H1 (cell line): Measurements from ENCODE around the gene GGT7. TPM values are rescaled to one million over a fixed set of nuclear protein-coding genes. Genes with fewer than 3 reads are reported as not detected.

Experiments
- CTCF ChIA-PET: fragments of 300-600 bp; sonication (Branson Sonifier 250); formaldehyde crosslinking; loops from one replicate; lab custom pipeline; 2021; ENCODE audit not compliant: partially characterized antibody; lab: Charles Lee
- POLR2A ChIA-PET: fragments of 300-600 bp; sonication (Branson Sonifier 250); formaldehyde crosslinking; loops from one replicate; lab custom pipeline; 2021; ENCODE audit warnings: inconsistent platforms; ENCODE audit not compliant: partially characterized antibody; lab: Charles Lee
- DNase-seq, 2 experiments: peaks; one replicate each; pipeline versions ENCODE4 v3.0.0 to v3.0.0-alpha.2; 2010 to 2022; ENCODE audit warnings: low spot score in 2 of 2, low read depth in 1 of 2, mixed read lengths in 1 of 2
- FAIRE-seq: peaks from 2 replicates; lab custom pipeline; 2011; peaks lifted over from hg19 to GRCh38; lab: Jason Lieb, UNC
- H2AFZ ChIP-seq: 2 replicates; pipeline ENCODE4 v1.8.1; 2012; ENCODE audit warnings: low read length, inconsistent platforms
- H2AK5ac ChIP-seq: 2 replicates; pipeline ENCODE4 v1.6.1; 2013; ENCODE audit warnings: low read depth, low read length
- H2BK120ac ChIP-seq: replicated peaks from 2 replicates; pipeline ENCODE3; 2013; ENCODE audit warnings: low read depth, low read length, inconsistent platforms
- H2BK12ac ChIP-seq: 2 replicates; pipeline ENCODE4 v1.6.1; 2013; ENCODE audit warnings: low read depth, low read length
- H2BK15ac ChIP-seq: 2 replicates; pipeline ENCODE4 v1.6.1; 2013; ENCODE audit warnings: low read length
- H2BK20ac ChIP-seq: 2 replicates; pipeline ENCODE4 v1.6.1; 2013; ENCODE audit warnings: low read length
- H2BK5ac ChIP-seq: 2 replicates; pipeline ENCODE4 v1.6.1; 2013; ENCODE audit warnings: low read depth, low read length
- H3K14ac ChIP-seq: 2 replicates; pipeline ENCODE4 v1.6.1; 2013; ENCODE audit warnings: inconsistent platforms; ENCODE audit not compliant: insufficient read length
- H3K18ac ChIP-seq: 2 replicates; pipeline ENCODE4 v1.6.1; 2013; ENCODE audit warnings: low read length; ENCODE audit errors: extremely low read depth
- H3K23ac ChIP-seq: 2 replicates; pipeline ENCODE4 v1.6.1; 2013; ENCODE audit warnings: inconsistent platforms; ENCODE audit not compliant: insufficient read length
- H3K23me2 ChIP-seq: 2 replicates; pipeline ENCODE4 v1.6.1; 2013; ENCODE audit warnings: low read depth, low read length
- H3K27ac ChIP-seq: 2 replicates; pipeline ENCODE4 v1.6.1; 2011; ENCODE audit warnings: low read depth, low read length, inconsistent platforms
- H3K27me3 ChIP-seq, 4 experiments: replicated peaks in 1 of 4; 1 replicate in 1 of 4; 2 replicates in 3 of 4; pipeline versions ENCODE4 v1.6.1 to v1.8.1; 2011 to 2013; ENCODE audit warnings: low read length in 3 of 4, mild to moderate bottlenecking in 3 of 4, inconsistent platforms in 2 of 4, mixed read lengths in 2 of 4, moderate library complexity in 1 of 4; ENCODE audit not compliant: control insufficient read depth in 3 of 4, insufficient read depth in 3 of 4; ENCODE audit errors: extremely low read depth in 1 of 4
- H3K36me3 ChIP-seq, 4 experiments: 2 replicates each; pipeline versions ENCODE4 v1.6.1 to v1.8.1; 2011 to 2013; ENCODE audit warnings: mild to moderate bottlenecking in 4 of 4, low read length in 3 of 4, moderate library complexity in 2 of 4, control low read depth in 1 of 4, inconsistent platforms in 1 of 4; ENCODE audit not compliant: insufficient read depth in 4 of 4, control insufficient read depth in 2 of 4
- H3K4ac ChIP-seq: replicated peaks from 2 replicates; pipeline ENCODE3; 2013; ENCODE audit warnings: low read length, low read depth, mixed read lengths, inconsistent platforms; ENCODE audit not compliant: insufficient read length
- H3K4me1 ChIP-seq, 4 experiments: replicated peaks in 1 of 4; 1 replicate in 1 of 4; 2 replicates in 3 of 4; pipeline versions ENCODE4 v1.6.1 to v1.8.1; 2011 to 2013; ENCODE audit warnings: low read length in 3 of 4, inconsistent platforms in 2 of 4, mixed read lengths in 1 of 4; ENCODE audit not compliant: insufficient read depth in 4 of 4, control insufficient read depth in 3 of 4
- H3K4me2 ChIP-seq, 2 experiments: 2 replicates each; pipeline versions ENCODE4 v1.6.1 to v1.8.1; 2011 to 2013; ENCODE audit warnings: low read depth in 2 of 2, low read length in 2 of 2, control low read depth in 1 of 2, inconsistent platforms in 1 of 2, mild to moderate bottlenecking in 1 of 2; ENCODE audit not compliant: insufficient read depth in 1 of 2
- H3K4me3 ChIP-seq, 4 experiments: fragments of 200-600, 300-600 bp in 1 of 4; sonication (generic), shearing (Covaris generic), sonication (Bioruptor Twin) in 1 of 4; 2 replicates each; pipeline versions ENCODE4 v1.5.1 to v1.8.1; 2011 to 2016; ENCODE audit warnings: low read length in 4 of 4, low read depth in 3 of 4, control low read depth in 2 of 4, inconsistent platforms in 2 of 4, mild to moderate bottlenecking in 2 of 4, mixed read lengths in 1 of 4, moderate library complexity in 1 of 4; ENCODE audit not compliant: insufficient read depth in 2 of 4; ENCODE audit errors: extremely low read depth in 1 of 4
- H3K56ac ChIP-seq: replicated peaks from 2 replicates; pipeline ENCODE3; 2013; ENCODE audit warnings: low read depth, mild to moderate bottlenecking, mixed read lengths, low read length, inconsistent platforms; ENCODE audit not compliant: insufficient read length
- H3K79me1 ChIP-seq: 2 replicates; pipeline ENCODE4 v1.6.1; 2013; ENCODE audit warnings: low read depth, low read length, control low read depth
- H3K79me2 ChIP-seq, 2 experiments: 2 replicates each; pipeline versions ENCODE4 v1.6.1 to v1.8.1; 2012 to 2013; ENCODE audit warnings: low read length in 2 of 2, mild to moderate bottlenecking in 2 of 2, inconsistent platforms in 1 of 2; ENCODE audit not compliant: insufficient read depth in 2 of 2, control insufficient read depth in 1 of 2
- H3K9ac ChIP-seq, 4 experiments: replicated peaks in 1 of 4; 1 replicate in 1 of 4; 2 replicates in 3 of 4; pipeline versions ENCODE4 v1.6.1 to v1.8.1; 2011 to 2013; ENCODE audit warnings: low read depth in 3 of 4, low read length in 3 of 4, control low read depth in 2 of 4, mild to moderate bottlenecking in 2 of 4, moderate library complexity in 2 of 4, inconsistent platforms in 1 of 4; ENCODE audit errors: extremely low read depth in 1 of 4
- H3K9me3 ChIP-seq, 2 experiments: 2 replicates each; pipeline versions ENCODE4 v1.6.1 to v1.8.1; 2012 to 2013; ENCODE audit warnings: mild to moderate bottlenecking in 2 of 2, moderate library complexity in 2 of 2, control low read depth in 1 of 2, inconsistent platforms in 1 of 2, low read depth in 1 of 2, low read length in 1 of 2, mixed read lengths in 1 of 2; ENCODE audit not compliant: insufficient read depth in 2 of 2
- H4K20me1 ChIP-seq, 2 experiments: replicated peaks in 1 of 2; 2 replicates each; pipeline versions ENCODE3 to v1.8.1; 2011 to 2013; ENCODE audit warnings: inconsistent platforms in 2 of 2, low read length in 2 of 2, mild to moderate bottlenecking in 1 of 2; ENCODE audit not compliant: insufficient read depth in 2 of 2, control insufficient read depth in 1 of 2
- H4K5ac ChIP-seq: 2 replicates; pipeline ENCODE4 v1.6.1; 2013; ENCODE audit warnings: low read length, low read depth, mixed read lengths, inconsistent platforms; ENCODE audit not compliant: insufficient read length
- H4K8ac ChIP-seq: 2 replicates; pipeline ENCODE4 v1.8.0; 2013; ENCODE audit warnings: mild to moderate bottlenecking, moderate library complexity, low read length, inconsistent platforms; ENCODE audit not compliant: insufficient read depth; ENCODE audit errors: extremely low read depth
- H4K91ac ChIP-seq: replicated peaks from 2 replicates; pipeline ENCODE3; 2013; ENCODE audit warnings: low read length, mixed read lengths, inconsistent platforms; ENCODE audit not compliant: insufficient read length
- BACH1 ChIP-seq: IDR thresholded peaks from 2 replicates; pipeline ENCODE4 v1.6.1; 2012; ENCODE audit warnings: low read length, improper control_type of control experiment
- HDAC2 ChIP-seq, 2 experiments: fragments of 300-600 bp in 1 of 2; sonication (generic) in 1 of 2; IDR thresholded peaks; 2 replicates each; pipeline ENCODE4 v1.6.1; 2011 to 2012; ENCODE audit warnings: low read depth in 2 of 2, low read length in 2 of 2, mild to moderate bottlenecking in 2 of 2, moderate library complexity in 2 of 2, borderline replicate concordance in 1 of 2, inconsistent platforms in 1 of 2
- JUND ChIP-seq: IDR thresholded peaks from 2 replicates; pipeline ENCODE4 v1.6.1; 2011; ENCODE audit warnings: mild to moderate bottlenecking, improper control_type of control experiment, low read length
- SRF ChIP-seq: IDR thresholded peaks from 2 replicates; pipeline ENCODE4 v1.6.1; 2011; ENCODE audit warnings: mild to moderate bottlenecking, low read depth, low read length, moderate library complexity
- WGBS, 2 experiments: shearing (Covaris generic) in 1 of 2; methylation state at CpG; one replicate each; pipeline versions ENCODE4 v1.1.6 to v1.1.7; 2013 to 2015; ENCODE audit warnings: low lambda C conversion rate in 2 of 2, mixed read lengths in 2 of 2, inconsistent platforms in 1 of 2, low coverage in 1 of 2, missing lambda C conversion rate in 1 of 2; ENCODE audit not compliant: insufficient replicate concordance in 2 of 2, insufficient coverage in 1 of 2, insufficient read length in 1 of 2; ENCODE audit errors: extremely low coverage in 1 of 2, missing lambda C conversion rate in 1 of 2; 5-methylcytosine and 5-hydroxymethylcytosine counted together
- polyA plus RNA-seq, 7 experiments: library from polyadenylated mRNA; depleted of rRNA in 3 of 7; stranded (reverse) in 5 of 7; unstranded in 2 of 7; fragments of >200 nt in 5 of 7; fragments of 200-250 nt in 2 of 7; gene quantifications; 1 replicate in 5 of 7; 2 replicates in 1 of 7; 4 replicates in 1 of 7; pipeline versions ENCODE4 v1.2.1 to v1.2.3, GENCODE V29; 2011 to 2013; ENCODE audit warnings: missing spikeins in 2 of 7, mixed read lengths in 2 of 7
- total RNA-seq: library from RNA; stranded (reverse); fragmentation: NEBNext Ultra II Directional; extraction: Animal tissue kit (Norgen Biotek cat#: 25700); gene quantifications from 2 replicates; pipeline ENCODE4 v1.2.1, GENCODE V29; 2021

The GGT7 gene
- total and polyA plus RNA-seq, 2 of the 8 experiments (the other 6 are each of a cell fraction or from before 2014, with no cell fraction given), result 20.2 to 25.5 TPM

- no peak overlapping the region for H3K14ac ChIP-seq
- no peaks in the 10 kb centered on the region for H3K27me3 ChIP-seq
- H3K56ac ChIP-seq, result no peak overlapping the region
- TF ChIP-seq SRF, result no peak
- no peak for TF ChIP-seq JUND
- TF ChIP-seq HDAC2 (IDR thresholded peaks at IDR 0.05; ENCODE audit: borderline replicate concordance in 1 of 2, low read depth in 2 of 2, low read length in 2 of 2), result no peak
- TF ChIP-seq BACH1, result no peak
- TF ChIP-seq, all 59 proteins: peak for 0
- Histone ChIP-seq H3K9me3 (no peaks in the 10 kb centered on the region), H3K79me1 (no peaks in the 10 kb centered on the region; the same call in 1 of the 2 replicates), H3K27ac (no peak overlapping the region), H4K20me1 (no peaks in the 10 kb centered on the region), H3K23ac (no peak overlapping the region), H2BK12ac (no peak overlapping the region), H3K4ac (no peak overlapping the region), H4K5ac (no peak overlapping the region), H4K91ac (no peak overlapping the region), H3K36me3 (no peaks in the 10 kb centered on the region), H2BK5ac (no peak overlapping the region), H3K18ac (no peak overlapping the region), H2BK20ac (no peak overlapping the region), H2AFZ (no peak overlapping the region), H2BK15ac (no peak overlapping the region), H3K79me2 (no peaks in the 10 kb centered on the region), H3K4me2 (no peak overlapping the region), H3K4me1 (no peaks in the 10 kb centered on the region), H3K9ac (no peak overlapping the region), H3K4me3 (no peak overlapping the region), H4K8ac (no peak overlapping the region), H3K23me2 (no peaks in the 10 kb centered on the region), H2BK120ac (no peak overlapping the region), H2AK5ac (no peak overlapping the region)
- 92% methylated on average over 2 of the region's 2 CpGs; no CpG with 5 or more reads in 1 of the 2 experiments for WGBS, 2 experiments
- FAIRE-seq (no peak), DNase-seq (no peak)
- POLR2A ChIA-PET, result no interaction called here
- CTCF ChIA-PET, result interaction anchor here (1.0 to 3.0 kb wide), 2 partner anchors 16 to 17 kb away, joined by 4 to 13 read pairs; no protein-coding TSS in a partner anchor
These were observed 18.8 kb upstream of the GGT7 start for GRCh38 chr20:34891166-34892062.
